Activated CD4-positive, alpha-beta T cell treated with anti-CD3 and anti-CD28 coated beads, Interleukin-2, amount 50 U/mL, for 4 hours (primary cell): ENCODE data around the gene ADAM12.

Source experiments
- DNase-seq, 2 experiments: peaks; one replicate each; pipeline ENCODE4 v3.0.0-alpha.2; 2020

ADAM12 gene

GRCh38 chr10:126387931-126388911 is at the start of gene ADAM12:
TSS of gene ADAM12 (minus strand) at chr10:126388477. CDS start at chr10:126388145, 332 bp downstream.
- no peak for DNase-seq

DNA sequence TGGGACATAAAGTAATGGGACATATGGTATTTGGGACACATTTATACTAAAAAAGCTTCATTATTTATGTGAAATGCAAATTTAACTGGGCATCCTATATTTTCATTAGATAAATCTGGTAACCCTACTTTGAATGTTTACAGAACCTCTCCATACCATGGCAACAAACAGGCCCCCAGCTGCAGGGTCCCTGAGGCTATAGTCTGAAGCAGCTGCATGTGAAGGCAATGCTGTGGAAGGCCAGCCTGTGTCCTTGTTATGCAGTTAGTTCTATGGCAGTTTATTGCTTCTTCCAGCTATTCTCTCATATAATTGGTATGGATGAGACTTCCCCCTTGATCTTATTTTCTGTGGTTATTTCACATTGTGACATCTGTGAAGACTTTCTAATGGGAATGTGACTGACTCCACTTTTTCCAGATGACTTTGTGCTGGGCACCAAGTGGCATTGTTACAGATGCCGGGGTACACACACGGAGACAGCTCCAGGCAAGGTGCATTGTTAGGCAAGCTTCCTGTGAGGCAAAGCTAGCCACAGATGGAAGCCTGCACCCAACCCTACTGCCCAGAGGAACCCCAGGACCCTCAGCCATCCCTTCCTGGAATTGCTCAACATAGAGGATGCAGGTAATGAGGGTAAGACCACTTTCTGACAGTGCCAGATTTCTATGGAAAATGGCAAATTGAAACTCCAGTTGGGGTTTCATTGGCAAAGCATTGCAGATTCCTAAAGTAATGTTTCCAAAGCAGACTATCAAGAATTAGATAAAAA is 49.5 kb upstream of the ADAM12 start:
- no peak for DNase-seq

DNA sequence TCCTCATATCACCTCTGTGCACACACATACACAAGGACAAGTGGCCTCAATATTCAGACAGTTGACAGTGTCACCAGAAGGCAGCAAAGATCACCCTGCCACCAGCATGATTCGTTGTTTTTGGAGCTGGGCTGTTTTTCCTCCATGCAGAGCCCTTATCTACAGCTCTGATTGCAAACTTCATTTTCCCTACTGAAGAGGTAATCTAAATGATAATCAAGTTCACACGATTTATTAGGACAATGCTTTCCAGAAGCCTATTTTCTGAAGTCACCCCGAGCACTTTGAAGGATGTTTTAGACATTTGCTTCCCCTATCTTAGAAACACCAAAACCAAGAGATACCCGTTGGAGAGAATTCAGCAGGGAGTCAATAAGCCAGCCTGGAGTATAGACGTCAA is 46.0 kb upstream of the ADAM12 start:
- no peak for DNase-seq

- no peak for DNase-seq
Measured at GRCh38 chr10:126433351-126433750, 45.1 kb upstream of the ADAM12 start.

- DNase-seq: no peak
Measured at GRCh38 chr10:126432507-126432906, 44.2 kb upstream of the ADAM12 start.

GRCh38 chr10:126431816-126432215 is 43.5 kb upstream of the ADAM12 start:
- DNase-seq: no peak

- DNase-seq: no peak
Measured at GRCh38 chr10:126430512-126430911, 42.2 kb upstream of the ADAM12 start.

DNA sequence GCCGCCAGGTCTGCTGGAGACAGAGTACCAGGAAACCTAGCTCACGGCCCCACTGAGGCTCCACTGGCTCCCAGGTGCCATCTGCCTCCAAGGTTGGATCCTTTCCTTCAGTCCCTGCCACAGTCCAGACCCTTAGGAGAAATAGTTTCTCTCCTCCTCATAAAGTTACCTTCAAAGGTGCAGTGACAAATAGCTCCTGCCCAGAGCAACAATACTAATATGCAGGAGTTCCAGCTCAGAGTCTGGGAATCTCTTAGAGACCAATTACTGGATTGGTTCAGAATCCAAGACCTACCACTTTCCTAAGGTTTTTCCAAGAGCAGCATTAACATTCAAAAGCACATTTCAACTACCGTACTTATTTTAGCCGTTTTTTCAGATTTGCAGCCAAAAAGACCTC is 41.0 kb upstream of the ADAM12 start:
- no peak for DNase-seq

- DNase-seq: no peak
Measured at GRCh38 chr10:126425489-126426065, 37.3 kb upstream of the ADAM12 start.

DNA sequence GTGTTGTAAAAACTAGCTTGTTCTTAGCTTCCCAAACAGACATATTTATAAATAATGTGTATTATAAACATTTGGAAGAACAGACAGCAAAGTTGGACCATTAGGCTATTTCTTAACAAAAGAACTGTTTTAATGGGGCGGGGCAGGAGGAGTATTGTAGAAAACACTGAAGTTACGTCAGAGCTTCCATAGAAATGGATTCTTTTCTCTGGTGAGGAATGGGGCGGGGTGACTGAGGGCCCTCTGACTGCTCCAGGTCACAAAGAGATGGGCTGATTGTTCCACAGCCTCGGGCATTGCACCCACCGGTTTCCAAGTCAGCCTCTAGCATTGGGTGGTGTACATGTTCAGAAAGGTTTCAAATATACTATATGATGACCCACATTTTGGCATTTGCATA is 36.8 kb upstream of the ADAM12 start:
- DNase-seq: no peak

- DNase-seq: no peak
Measured at GRCh38 chr10:126423732-126424491, 35.6 kb upstream of the ADAM12 start.

DNA sequence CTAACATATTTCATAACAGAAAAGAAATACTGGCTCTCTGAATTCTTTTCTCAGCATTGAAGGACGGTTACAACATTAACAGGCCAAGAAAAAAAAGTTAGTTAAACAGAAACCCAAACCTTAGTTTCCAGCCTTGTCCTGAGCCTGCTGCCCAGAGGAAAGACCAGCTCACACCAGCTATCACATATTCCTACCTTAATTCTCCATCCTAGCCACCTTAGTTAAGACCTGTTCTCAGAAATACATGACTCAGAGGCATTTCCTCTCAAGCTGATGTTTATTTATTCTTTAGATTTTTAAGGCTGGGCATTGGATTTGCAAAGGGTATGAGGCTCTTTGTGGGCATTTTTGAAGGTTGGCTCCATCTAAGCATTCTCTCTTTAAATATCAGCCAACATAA is 34.3 kb upstream of the ADAM12 start:
- DNase-seq: no peak

- no peak for DNase-seq
Measured at GRCh38 chr10:126421756-126422256, 33.5 kb upstream of the ADAM12 start.

GRCh38 chr10:126420567-126421300 is 32.5 kb upstream of the ADAM12 start:
- DNase-seq: no peak

DNA sequence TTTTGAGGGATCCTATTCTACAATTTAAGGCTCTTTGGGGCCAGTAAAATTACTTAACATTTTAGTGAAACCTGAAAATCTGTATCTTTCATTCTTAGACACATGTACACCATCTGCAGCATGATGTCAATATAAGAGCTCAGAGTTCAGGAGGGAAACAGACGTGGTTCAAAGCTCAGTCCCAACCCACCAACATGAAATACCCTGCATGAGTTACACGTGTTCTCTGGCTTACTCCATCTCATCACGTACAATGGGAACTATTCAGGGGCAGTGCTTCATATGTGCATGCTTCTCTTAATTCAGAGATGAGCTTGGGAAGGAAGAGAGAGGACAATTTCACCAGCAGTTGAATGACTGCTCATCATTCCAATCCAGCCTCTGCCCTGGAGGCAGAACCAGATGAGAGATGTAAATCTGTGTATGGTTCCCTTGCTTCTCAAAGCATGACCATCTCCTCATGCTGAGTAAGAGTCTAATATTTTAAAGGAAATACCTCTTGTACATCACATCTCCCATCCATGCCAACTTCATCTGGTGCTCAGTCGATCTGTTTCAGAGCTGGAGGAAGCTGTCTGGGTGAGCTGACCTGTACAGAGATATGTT is 29.0 kb upstream of the ADAM12 start:
- no peak for DNase-seq

DNA sequence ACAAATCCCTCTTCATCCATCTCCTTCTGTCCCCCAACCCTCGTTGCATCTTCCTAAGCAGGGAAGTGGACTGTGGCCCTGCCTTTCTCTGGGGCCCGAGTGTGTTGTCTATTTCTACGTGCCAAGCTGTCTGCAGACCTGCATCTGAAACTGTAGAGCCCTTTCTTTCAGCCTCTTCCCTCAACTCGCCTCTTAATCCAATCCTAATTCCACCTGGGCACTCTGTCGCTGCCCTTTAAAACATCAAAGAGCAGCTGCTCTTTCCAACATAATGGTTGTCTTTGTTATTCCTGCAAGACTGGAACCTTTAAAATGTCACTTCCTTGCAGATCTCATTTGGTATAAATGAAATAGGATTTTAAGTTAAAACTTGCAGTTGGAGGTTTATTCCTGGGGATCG is 21.5 kb upstream of the ADAM12 start:
- no peak for DNase-seq

GRCh38 chr10:126408953-126409641 is 20.8 kb upstream of the ADAM12 start:
- no peak for DNase-seq

DNA sequence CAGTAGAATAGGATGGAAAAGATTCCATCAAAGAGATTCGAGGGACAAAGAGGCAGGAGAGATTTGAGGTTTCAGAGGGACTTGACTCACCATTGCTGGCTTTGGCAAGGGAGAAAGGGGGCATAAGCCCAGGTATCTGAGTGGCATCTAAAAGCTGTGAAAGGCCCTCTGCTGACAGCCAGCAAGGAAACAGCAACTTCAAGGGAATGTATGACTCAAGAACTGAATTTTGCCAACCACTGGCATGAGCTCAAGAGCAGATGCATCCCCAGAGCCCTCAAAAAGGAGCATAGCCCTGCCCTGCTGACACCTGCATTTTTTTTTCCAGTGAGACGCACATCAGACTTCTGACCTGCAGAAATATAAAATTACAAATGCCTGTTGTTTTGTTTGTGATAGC is 19.6 kb upstream of the ADAM12 start:
- no peak for DNase-seq

DNA sequence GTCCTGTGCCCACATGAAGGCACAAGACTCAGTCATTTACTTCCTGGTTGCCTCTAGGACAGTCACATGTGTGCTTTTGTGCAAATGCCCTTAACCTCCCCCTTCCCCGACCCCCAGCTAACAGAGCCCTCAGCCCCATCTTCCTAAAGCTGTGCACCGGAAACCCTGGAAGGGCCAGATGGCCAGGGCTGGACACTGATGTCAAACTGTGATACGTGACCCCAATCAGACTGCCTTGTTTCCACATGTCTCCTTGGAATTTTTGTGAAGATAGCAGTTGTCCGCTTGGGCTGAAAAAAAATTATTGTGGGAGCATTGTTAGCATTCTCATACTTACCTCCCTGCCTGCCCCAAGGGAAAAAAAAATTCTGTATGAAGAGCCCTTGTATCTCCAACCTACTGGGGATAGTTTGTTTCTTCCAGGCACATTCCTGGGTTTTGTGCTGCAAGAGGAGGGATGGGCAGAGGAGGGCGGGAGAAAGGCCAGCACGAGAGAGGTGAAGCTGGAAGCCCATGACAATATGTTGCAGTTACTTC is 17.0 kb upstream of the ADAM12 start:
- no peak for DNase-seq
